PC-9 (cell line): ENCODE measurements around the gene CLDN6. TPM values are rescaled to one million over a fixed set of nuclear protein-coding genes. Genes with fewer than 3 reads are reported as not detected.

ENCODE experiments used
- BruUV-seq: library from RNA; stranded (reverse); fragments of 400-500 nt; replicated peaks from 2 replicates; lab custom pipeline; 2021; lab: Mats Ljungman, UMichigan
- CTCF ChIA-PET: fragments of 300-600 bp; sonication (Branson Sonifier 250); formaldehyde crosslinking; loops from one replicate; lab custom pipeline; 2022; ENCODE audit warnings: antibody characterized with exemption; lab: Charles Lee
- POLR2A ChIA-PET: fragments of 300-600 bp; sonication (Branson Sonifier 250); formaldehyde crosslinking; loops from one replicate; lab custom pipeline; 2022; ENCODE audit warnings: antibody characterized with exemption; ENCODE audit not compliant: unreplicated experiment; lab: Charles Lee
- DNase-seq, 2 experiments: peaks; one replicate each; pipeline versions ENCODE4 v3.0.0 to v3.0.0-alpha.2; 2015 to 2022; ENCODE audit warnings: mixed read lengths in 1 of 2
- H2AFZ ChIP-seq: fragments of 200-600 bp; sonication (generic); 2 replicates; pipeline ENCODE4 v1.8.1; 2017; ENCODE audit warnings: antibody characterized with exemption
- H3F3A ChIP-seq: fragments of 200-600 bp; sonication (generic); 2 replicates; pipeline ENCODE4 v1.8.1; 2017; ENCODE audit warnings: antibody characterized with exemption, mild to moderate bottlenecking, low read depth; ENCODE audit not compliant: insufficient read depth
- H3K27ac ChIP-seq: fragments of 200-600 bp; sonication (generic); 2 replicates; pipeline ENCODE4 v1.6.1; 2016; ENCODE audit warnings: mixed run types
- H3K27me3 ChIP-seq: fragments of 200-600 bp; sonication (generic); 2 replicates; pipeline ENCODE4 v1.6.1; 2016; ENCODE audit warnings: low read depth, mixed run types; ENCODE audit not compliant: insufficient read depth
- H3K36me3 ChIP-seq: fragments of 200-600 bp; sonication (generic); 2 replicates; pipeline ENCODE4 v1.6.1; 2016; ENCODE audit warnings: low read depth, mixed run types
- H3K4me1 ChIP-seq: fragments of 200-600 bp; sonication (generic); replicated peaks from 2 replicates; pipeline ENCODE4 v1.6.1; 2016; ENCODE audit warnings: mixed run types; ENCODE audit not compliant: insufficient read depth
- H3K4me2 ChIP-seq: fragments of 200-600 bp; sonication (generic); 2 replicates; pipeline ENCODE4 v1.6.1; 2017; ENCODE audit warnings: mixed run types
- H3K4me3 ChIP-seq: fragments of 200-600 bp; sonication (generic); 2 replicates; pipeline ENCODE4 v1.6.1; 2016; ENCODE audit warnings: mixed run types
- H3K79me2 ChIP-seq: fragments of 200-600 bp; sonication (generic); 2 replicates; pipeline ENCODE4 v1.6.1; 2017; ENCODE audit warnings: low read depth, mixed run types
- H3K9me2 ChIP-seq: fragments of 200-600 bp; sonication (generic); 2 replicates; pipeline ENCODE4 v1.8.1; 2017; ENCODE audit warnings: mild to moderate bottlenecking; ENCODE audit not compliant: insufficient read depth
- H3K9me3 ChIP-seq: fragments of 200-600 bp; sonication (generic); 2 replicates; pipeline ENCODE4 v1.8.1; 2016; ENCODE audit warnings: low read depth; ENCODE audit not compliant: insufficient read depth
- H4K20me1 ChIP-seq: fragments of 200-600 bp; sonication (generic); 2 replicates; pipeline ENCODE4 v1.8.1; 2017; ENCODE audit not compliant: insufficient read depth
- EZH2 ChIP-seq: fragments of 200-600 bp; sonication (generic); IDR thresholded peaks from 2 replicates; pipeline ENCODE4 v1.8.0; 2017; ENCODE audit warnings: antibody characterized with exemption, low read depth
- intact Hi-C: fragments of 100-400 bp; cut with micrococcal nuclease; formaldehyde crosslinking; loops from one replicate; pipeline ENCODE4 v1.10.0; 2022; ENCODE audit not compliant: unreplicated experiment
- total RNA-seq: library from RNA; stranded (reverse); gene quantifications from 2 replicates; pipeline ENCODE4 v1.2.3, GENCODE V29; 2021
- TF ChIP-seq, protein P1 (sequence below): fragments of 200-600 bp; sonication (generic); conservative IDR thresholded peaks from 2 replicates; pipeline ENCODE4 v1.6.1; 2017; ENCODE audit warnings: mixed run types, antibody characterized with exemption, mild to moderate bottlenecking, moderate library complexity

CLDN6 gene
- total RNA-seq, 1 experiment from 2014 or later: 0.26 TPM

DNA sequence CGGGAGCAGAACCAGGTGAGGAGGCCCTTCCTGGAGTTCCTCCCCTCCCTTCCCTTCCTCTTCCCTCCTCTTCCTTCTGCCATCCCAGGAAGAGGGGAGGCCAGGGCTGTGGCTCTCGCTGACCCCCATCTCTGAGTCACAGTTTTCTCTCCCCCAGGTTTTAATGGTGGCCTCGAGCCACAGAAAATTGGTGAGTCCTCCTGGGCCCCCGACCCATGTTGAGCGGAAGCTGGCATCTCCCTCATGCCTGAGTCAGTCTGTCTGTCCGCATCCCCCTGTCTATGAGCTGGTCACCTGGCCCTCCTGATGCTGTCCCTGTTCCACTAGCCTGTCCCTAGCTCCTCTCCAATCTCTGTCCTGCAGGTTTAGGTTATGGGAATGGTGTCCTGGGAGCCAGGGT lies 18.1 kb downstream of the CLDN6 start:
- Histone ChIP-seq H3K4me1 (peaks cover 6% of the 10 kb centered on the region; the same call in 1 of the 2 replicates), H3K9me3 (no peaks in the 10 kb centered on the region), H3K36me3 (no peaks in the 10 kb centered on the region), H3K4me2 (no peak overlapping the region), H4K20me1 (no peaks in the 10 kb centered on the region), H2AFZ (no peak overlapping the region), H3K27me3 (no peaks in the 10 kb centered on the region), H3K4me3 (no peak overlapping the region), H3K9me2 (no peaks in the 10 kb centered on the region), H3K79me2 (no peaks in the 10 kb centered on the region), H3F3A (peaks cover 3% of the 10 kb centered on the region; the same call in 1 of the 2 replicates), H3K27ac (no peak overlapping the region)
- ChIA-PET POLR2A (no interaction called here), CTCF (no interaction called here)
- no peak for DNase-seq
- intact Hi-C loops: no loop called here
- TF ChIP-seq EZH2: no peak
- TF ChIP-seq, protein P1, sequence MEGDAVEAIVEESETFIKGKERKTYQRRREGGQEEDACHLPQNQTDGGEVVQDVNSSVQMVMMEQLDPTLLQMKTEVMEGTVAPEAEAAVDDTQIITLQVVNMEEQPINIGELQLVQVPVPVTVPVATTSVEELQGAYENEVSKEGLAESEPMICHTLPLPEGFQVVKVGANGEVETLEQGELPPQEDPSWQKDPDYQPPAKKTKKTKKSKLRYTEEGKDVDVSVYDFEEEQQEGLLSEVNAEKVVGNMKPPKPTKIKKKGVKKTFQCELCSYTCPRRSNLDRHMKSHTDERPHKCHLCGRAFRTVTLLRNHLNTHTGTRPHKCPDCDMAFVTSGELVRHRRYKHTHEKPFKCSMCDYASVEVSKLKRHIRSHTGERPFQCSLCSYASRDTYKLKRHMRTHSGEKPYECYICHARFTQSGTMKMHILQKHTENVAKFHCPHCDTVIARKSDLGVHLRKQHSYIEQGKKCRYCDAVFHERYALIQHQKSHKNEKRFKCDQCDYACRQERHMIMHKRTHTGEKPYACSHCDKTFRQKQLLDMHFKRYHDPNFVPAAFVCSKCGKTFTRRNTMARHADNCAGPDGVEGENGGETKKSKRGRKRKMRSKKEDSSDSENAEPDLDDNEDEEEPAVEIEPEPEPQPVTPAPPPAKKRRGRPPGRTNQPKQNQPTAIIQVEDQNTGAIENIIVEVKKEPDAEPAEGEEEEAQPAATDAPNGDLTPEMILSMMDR: no peak
- no TSS peak for BruUV-seq

DNA sequence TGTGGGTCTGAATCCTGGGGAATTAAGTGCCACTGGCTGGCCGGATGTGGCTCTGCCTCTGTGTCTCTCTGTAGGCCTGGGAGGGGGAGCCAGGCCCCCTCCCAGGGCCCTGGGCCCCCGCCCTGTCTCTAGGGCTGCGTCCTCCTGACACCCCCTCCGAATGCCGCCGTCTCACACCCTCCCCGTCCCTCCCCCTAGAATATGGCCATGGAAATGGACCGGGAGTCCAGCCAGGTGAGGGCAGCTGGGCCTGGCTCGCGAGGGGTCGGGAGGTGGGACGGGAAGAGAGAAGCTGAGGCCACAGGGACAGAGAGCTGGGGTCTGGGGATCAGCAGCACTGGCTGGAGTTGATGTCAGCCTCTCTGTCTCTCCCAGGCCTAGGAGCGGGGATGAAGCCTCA lies 21.7 kb downstream of the CLDN6 start:
- Histone ChIP-seq H3K9me2 (no peaks in the 10 kb centered on the region), H3K27ac (no peak overlapping the region), H3K36me3 (no peaks in the 10 kb centered on the region), H3K4me2 (no peak overlapping the region; the same call in 1 of the 2 replicates), H3F3A (no peaks in the 10 kb centered on the region; the same call in 1 of the 2 replicates), H3K79me2 (no peaks in the 10 kb centered on the region), H3K4me3 (no peak overlapping the region), H4K20me1 (no peaks in the 10 kb centered on the region), H2AFZ (no peak overlapping the region), H3K9me3 (no peaks in the 10 kb centered on the region), H3K4me1 (peaks cover 15% of the 10 kb centered on the region), H3K27me3 (no peaks in the 10 kb centered on the region)
- ChIA-PET CTCF (no interaction called here), POLR2A (interaction anchor here (0.7 kb wide), 1 partner anchor 25 kb away, joined by 7 read pairs; no protein-coding TSS in a partner anchor)
- TF ChIP-seq EZH2: no peak
- TF ChIP-seq, protein P1: no peak
- no peak for DNase-seq
- no TSS peak for BruUV-seq
- intact Hi-C loops: no loop called here

DNA sequence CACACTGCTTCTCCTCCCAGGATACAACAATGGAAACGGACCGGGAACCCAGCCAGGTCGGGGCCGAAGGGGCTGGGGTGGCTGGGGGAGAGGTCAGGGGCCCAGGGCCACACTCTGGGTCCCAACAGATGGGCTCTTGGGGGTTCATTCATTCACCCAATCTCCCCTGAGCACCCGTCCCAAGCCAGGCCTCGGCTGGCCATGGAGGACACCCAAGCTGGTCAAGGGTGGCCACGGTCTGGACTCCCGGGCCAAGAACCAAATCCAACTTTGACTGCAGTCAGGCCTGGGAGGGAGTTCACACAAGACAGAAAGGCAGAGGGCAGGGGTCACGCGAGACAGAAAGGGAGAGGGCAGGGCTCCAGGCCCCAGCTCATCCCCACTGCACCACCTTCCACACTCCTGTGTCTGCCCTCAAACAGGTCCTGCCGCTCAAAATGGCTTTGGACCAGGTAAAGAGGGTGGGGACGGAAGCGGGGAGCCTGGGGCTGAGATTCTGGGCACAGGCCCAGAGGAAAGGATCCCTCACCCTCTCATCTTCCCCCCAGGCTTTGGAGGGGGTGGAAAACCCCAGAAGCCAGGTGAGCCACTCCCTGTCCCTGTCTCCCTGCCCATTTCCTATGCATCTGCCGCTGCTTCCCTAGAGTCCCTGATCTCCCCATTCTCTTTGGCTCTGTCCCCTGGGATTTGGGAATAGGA lies 25.5 kb downstream of the CLDN6 start:
- no peak overlapping the region for H3K4me3 ChIP-seq
- ChIA-PET CTCF (interaction anchor here (0.7 to 1.1 kb wide), 4 partner anchors 9 to 66 kb away, joined by 3 read pairs; no protein-coding TSS in a partner anchor), POLR2A (interaction anchor here (0.6 to 2.6 kb wide), 4 partner anchors 18 to 136 kb away, joined by 3 to 41 read pairs (median 8); partner anchors contain the start of genes TNFRSF12A and ZNF205)
- peak overlapping the region; percentile 16; the same call in 1 of the 2 replicates for H3K4me2 ChIP-seq
- intact Hi-C loops: no loop called here
- BruUV-seq: no TSS peak
- DNase-seq: peak; percentile 67 to 92
- H4K20me1 ChIP-seq: no peaks in the 10 kb centered on the region
- no peaks in the 10 kb centered on the region for H3K9me3 ChIP-seq
- no peak overlapping the region for H2AFZ ChIP-seq
- H3F3A ChIP-seq: no peaks in the 10 kb centered on the region; the same call in 1 of the 2 replicates
- no peaks in the 10 kb centered on the region for H3K9me2 ChIP-seq
- no peaks in the 10 kb centered on the region for H3K27me3 ChIP-seq
- peaks cover 25% of the 10 kb centered on the region for H3K4me1 ChIP-seq
- no peaks in the 10 kb centered on the region for H3K79me2 ChIP-seq
- no peaks in the 10 kb centered on the region for H3K36me3 ChIP-seq
- TF ChIP-seq, protein P1: no peak
- TF ChIP-seq EZH2: no peak
- no peak overlapping the region for H3K27ac ChIP-seq
